ENCODE data around the gene PGM1.

Gene PGM1

GRCh38 chr1:63645317-63645716 is 52.1 kb downstream of the PGM1 start:
- Mint-ChIP-seq H3K36me3 (peaks cover 49% of the 10 kb centered on the region), H3K9me3 (no peaks in the 10 kb centered on the region), H3K27ac (no peak overlapping the region), H3K4me3 (no peak overlapping the region), H3K27me3 (no peaks in the 10 kb centered on the region), H3K4me1 (peaks cover 17% of the 10 kb centered on the region)
- CTCF ChIA-PET: interaction anchor here (1.5 kb wide), 1 partner anchor 46 kb away, joined by 4 read pairs; no protein-coding TSS in a partner anchor
- DNase-seq: no peak

- no peak overlapping the region for H3K27ac Mint-ChIP-seq
- no peaks in the 10 kb centered on the region for H3K27me3 Mint-ChIP-seq
- no peaks in the 10 kb centered on the region for H3K9me3 Mint-ChIP-seq
- CTCF ChIA-PET: no interaction called here
- no peak overlapping the region for H3K4me3 Mint-ChIP-seq
- no peak for DNase-seq
- peaks cover 51% of the 10 kb centered on the region for H3K36me3 Mint-ChIP-seq
- peaks cover 42% of the 10 kb centered on the region for H3K4me1 Mint-ChIP-seq
These were observed 55.5 kb downstream of the PGM1 start for GRCh38 chr1:63648689-63649088.

- H3K9me3 Mint-ChIP-seq: no peaks in the 10 kb centered on the region
- DNase-seq: peak; percentile 61
- H3K27ac Mint-ChIP-seq: peak overlapping the region; percentile 94
- CTCF ChIA-PET: interaction anchor here (1.2 kb wide), 1 partner anchor 486 kb away, joined by 5 read pairs; no protein-coding TSS in a partner anchor
- peaks cover 62% of the 10 kb centered on the region for H3K36me3 Mint-ChIP-seq
- peaks cover 43% of the 10 kb centered on the region for H3K4me1 Mint-ChIP-seq
- peak overlapping the region; percentile 61 for H3K4me3 Mint-ChIP-seq
- H3K27me3 Mint-ChIP-seq: no peaks in the 10 kb centered on the region
These were observed 58.0 kb downstream of the PGM1 start for GRCh38 chr1:63651161-63651701.

- Mint-ChIP-seq H3K4me3 (no peak overlapping the region), H3K9me3 (peaks cover 4% of the 10 kb centered on the region), H3K27ac (no peak overlapping the region), H3K27me3 (no peaks in the 10 kb centered on the region), H3K36me3 (peaks cover 70% of the 10 kb centered on the region), H3K4me1 (peaks cover 56% of the 10 kb centered on the region)
- no peak for DNase-seq
- CTCF ChIA-PET: no interaction called here
These were observed 60.8 kb downstream of the PGM1 start for GRCh38 chr1:63653976-63654375.

- Mint-ChIP-seq H3K4me1 (peaks cover 36% of the 10 kb centered on the region), H3K9me3 (peaks cover 5% of the 10 kb centered on the region), H3K4me3 (no peak overlapping the region), H3K36me3 (peaks cover 61% of the 10 kb centered on the region), H3K27me3 (no peaks in the 10 kb centered on the region), H3K27ac (no peak overlapping the region)
- CTCF ChIA-PET: no interaction called here
- no peak for DNase-seq
These were observed 66.2 kb downstream of the PGM1 start for GRCh38 chr1:63659448-63659847.

GRCh38 chr1:63662056-63662836 is 69.0 kb downstream of the PGM1 start:
- peaks cover 52% of the 10 kb centered on the region for H3K36me3 Mint-ChIP-seq
- no peak overlapping the region for H3K27ac Mint-ChIP-seq
- DNase-seq: no peak

GRCh38 chr1:63662841-63663240 is 69.6 kb downstream of the PGM1 start:
- CTCF ChIA-PET: no interaction called here
- DNase-seq: no peak
- peaks cover 5% of the 10 kb centered on the region for H3K9me3 Mint-ChIP-seq
- H3K4me3 Mint-ChIP-seq: no peak overlapping the region
- peak overlapping the region; percentile 19 for H3K27ac Mint-ChIP-seq
- no peaks in the 10 kb centered on the region for H3K27me3 Mint-ChIP-seq
- peaks cover 31% of the 10 kb centered on the region for H3K4me1 Mint-ChIP-seq
- H3K36me3 Mint-ChIP-seq: peaks cover 50% of the 10 kb centered on the region

More at GRCh38 chr1:63662056-63662836, 69.0 kb downstream of the PGM1 start:
- peaks cover 5% of the 10 kb centered on the region for H3K9me3 Mint-ChIP-seq
- CTCF ChIA-PET: no interaction called here
- H3K27me3 Mint-ChIP-seq: no peaks in the 10 kb centered on the region
- no peak overlapping the region for H3K4me3 Mint-ChIP-seq
- H3K4me1 Mint-ChIP-seq: peaks cover 36% of the 10 kb centered on the region

- Mint-ChIP-seq H3K4me3 (no peak overlapping the region), H3K27ac (no peak overlapping the region), H3K27me3 (no peaks in the 10 kb centered on the region), H3K36me3 (peaks cover 47% of the 10 kb centered on the region), H3K4me1 (peaks cover 28% of the 10 kb centered on the region), H3K9me3 (peaks cover 5% of the 10 kb centered on the region)
- CTCF ChIA-PET: no interaction called here
- DNase-seq: no peak
These were observed 70.1 kb downstream of the PGM1 start for GRCh38 chr1:63663301-63663700.

GRCh38 chr1:63663873-63664272 is 70.7 kb downstream of the PGM1 start:
- Mint-ChIP-seq H3K9me3 (peaks cover 2% of the 10 kb centered on the region), H3K4me3 (no peak overlapping the region), H3K27ac (no peak overlapping the region), H3K27me3 (no peaks in the 10 kb centered on the region), H3K36me3 (peaks cover 43% of the 10 kb centered on the region), H3K4me1 (peaks cover 24% of the 10 kb centered on the region)
- no peak for DNase-seq
- CTCF ChIA-PET: no interaction called here

GRCh38 chr1:63664742-63665141 is 71.5 kb downstream of the PGM1 start:
- Mint-ChIP-seq H3K4me3 (no peak overlapping the region), H3K4me1 (peaks cover 16% of the 10 kb centered on the region), H3K27me3 (no peaks in the 10 kb centered on the region), H3K9me3 (no peaks in the 10 kb centered on the region), H3K36me3 (peaks cover 34% of the 10 kb centered on the region), H3K27ac (no peak overlapping the region)
- CTCF ChIA-PET: no interaction called here
- DNase-seq: no peak

GRCh38 chr1:63665410-63665809 is 72.2 kb downstream of the PGM1 start:
- H3K36me3 Mint-ChIP-seq: peaks cover 30% of the 10 kb centered on the region
- no peaks in the 10 kb centered on the region for H3K27me3 Mint-ChIP-seq
- no peak overlapping the region for H3K4me3 Mint-ChIP-seq
- CTCF ChIA-PET: no interaction called here
- no peak overlapping the region for H3K27ac Mint-ChIP-seq
- no peak for DNase-seq
- H3K4me1 Mint-ChIP-seq: peaks cover 12% of the 10 kb centered on the region
- no peaks in the 10 kb centered on the region for H3K9me3 Mint-ChIP-seq

- H3K4me1 Mint-ChIP-seq: peaks cover 12% of the 10 kb centered on the region
- no peak overlapping the region for H3K27ac Mint-ChIP-seq
- H3K4me3 Mint-ChIP-seq: no peak overlapping the region
- H3K9me3 Mint-ChIP-seq: no peaks in the 10 kb centered on the region
- DNase-seq: no peak
- H3K36me3 Mint-ChIP-seq: peaks cover 30% of the 10 kb centered on the region
- no peaks in the 10 kb centered on the region for H3K27me3 Mint-ChIP-seq
- CTCF ChIA-PET: no interaction called here
These were observed 72.6 kb downstream of the PGM1 start for GRCh38 chr1:63665824-63666223.

GRCh38 chr1:63668298-63668697 is 75.1 kb downstream of the PGM1 start:
- no peaks in the 10 kb centered on the region for H3K27me3 Mint-ChIP-seq
- H3K4me3 Mint-ChIP-seq: no peak overlapping the region
- H3K27ac Mint-ChIP-seq: no peak overlapping the region
- DNase-seq: no peak
- H3K4me1 Mint-ChIP-seq: no peaks in the 10 kb centered on the region
- H3K36me3 Mint-ChIP-seq: peaks cover 18% of the 10 kb centered on the region
- CTCF ChIA-PET: no interaction called here
- H3K9me3 Mint-ChIP-seq: no peaks in the 10 kb centered on the region

- Mint-ChIP-seq H3K27ac (no peak overlapping the region), H3K4me1 (no peaks in the 10 kb centered on the region), H3K36me3 (peaks cover 15% of the 10 kb centered on the region), H3K4me3 (no peak overlapping the region), H3K9me3 (no peaks in the 10 kb centered on the region), H3K27me3 (no peaks in the 10 kb centered on the region)
- CTCF ChIA-PET: no interaction called here
- DNase-seq: no peak
These were observed 76.1 kb downstream of the PGM1 start for GRCh38 chr1:63669151-63669961.

Data from activated naive CD4-positive, alpha-beta T cell treated with anti-CD3 and anti-CD28 coated beads, Interleukin-2, amount 10 ng/mL, durations not matched to agents 7 days and 5 days (primary cell).